Adipocyte (in vitro differentiated cells): Measurements from ENCODE around the gene SH3YL1.

Experiments
- DNase-seq: peaks from one replicate; pipeline ENCODE4 v3.0.0-alpha.2; 2015; ENCODE audit warnings: low read depth
- H3K27me3 ChIP-seq: replicated peaks from 2 replicates; pipeline ENCODE4 v1.7.0; 2013; ENCODE audit warnings: mild to moderate bottlenecking, low read length, moderate library complexity; ENCODE audit not compliant: control insufficient read depth, insufficient read depth
- H3K36me3 ChIP-seq: 2 replicates; pipeline ENCODE4 v1.7.0; 2013; ENCODE audit warnings: low read length, mild to moderate bottlenecking, moderate library complexity; ENCODE audit not compliant: control insufficient read depth, insufficient read depth, severe bottlenecking
- H3K4me1 ChIP-seq: 2 replicates; pipeline ENCODE4 v1.7.0; 2013; ENCODE audit warnings: mild to moderate bottlenecking, low read length, moderate library complexity; ENCODE audit not compliant: control insufficient read depth, insufficient read depth
- H3K4me3 ChIP-seq: 2 replicates; pipeline ENCODE4 v1.7.0; 2013; ENCODE audit warnings: mild to moderate bottlenecking, low read length, moderate library complexity
- H3K9ac ChIP-seq: 2 replicates; pipeline ENCODE4 v1.7.0; 2013; ENCODE audit warnings: mild to moderate bottlenecking, low read length, moderate library complexity
- H3K9me3 ChIP-seq: 2 replicates; pipeline ENCODE4 v1.7.0; 2013; ENCODE audit warnings: mild to moderate bottlenecking, low read length, moderate library complexity; ENCODE audit not compliant: control insufficient read depth

The SH3YL1 gene

DNA sequence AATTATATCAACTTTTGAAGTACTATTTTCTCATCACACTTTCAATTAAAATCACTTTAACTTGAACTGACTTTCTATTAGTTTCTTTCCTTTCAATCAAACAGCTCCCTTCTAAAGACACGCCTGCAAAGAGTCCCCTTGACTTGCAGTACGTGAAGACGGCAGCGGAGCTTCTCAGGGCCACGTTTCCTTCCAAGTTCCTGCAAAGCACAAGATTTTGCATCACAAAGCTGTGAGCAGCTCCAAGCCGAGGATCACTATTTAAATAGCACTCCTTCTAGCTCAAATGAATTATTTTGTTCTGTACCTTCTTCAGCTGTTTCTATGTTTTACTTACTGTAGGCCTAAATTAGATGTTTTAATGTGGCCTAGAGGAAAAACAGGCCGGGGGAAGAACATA, 30.8 kb downstream of the SH3YL1 start:
- no peaks in the 10 kb centered on the region for H3K27me3 ChIP-seq
- no peak for DNase-seq
- H3K9me3 ChIP-seq = no peaks in the 10 kb centered on the region
- no peak overlapping the region for H3K9ac ChIP-seq
- no peak overlapping the region for H3K4me3 ChIP-seq
- H3K4me1 ChIP-seq = no peaks in the 10 kb centered on the region
- peaks cover 30% of the 10 kb centered on the region for H3K36me3 ChIP-seq

- no peaks in the 10 kb centered on the region for H3K27me3 ChIP-seq
- peaks cover 43% of the 10 kb centered on the region for H3K36me3 ChIP-seq
- H3K9me3 ChIP-seq = no peaks in the 10 kb centered on the region
These were observed 32.2 kb downstream of the SH3YL1 start for GRCh38 chr2:231521-232185.

DNA sequence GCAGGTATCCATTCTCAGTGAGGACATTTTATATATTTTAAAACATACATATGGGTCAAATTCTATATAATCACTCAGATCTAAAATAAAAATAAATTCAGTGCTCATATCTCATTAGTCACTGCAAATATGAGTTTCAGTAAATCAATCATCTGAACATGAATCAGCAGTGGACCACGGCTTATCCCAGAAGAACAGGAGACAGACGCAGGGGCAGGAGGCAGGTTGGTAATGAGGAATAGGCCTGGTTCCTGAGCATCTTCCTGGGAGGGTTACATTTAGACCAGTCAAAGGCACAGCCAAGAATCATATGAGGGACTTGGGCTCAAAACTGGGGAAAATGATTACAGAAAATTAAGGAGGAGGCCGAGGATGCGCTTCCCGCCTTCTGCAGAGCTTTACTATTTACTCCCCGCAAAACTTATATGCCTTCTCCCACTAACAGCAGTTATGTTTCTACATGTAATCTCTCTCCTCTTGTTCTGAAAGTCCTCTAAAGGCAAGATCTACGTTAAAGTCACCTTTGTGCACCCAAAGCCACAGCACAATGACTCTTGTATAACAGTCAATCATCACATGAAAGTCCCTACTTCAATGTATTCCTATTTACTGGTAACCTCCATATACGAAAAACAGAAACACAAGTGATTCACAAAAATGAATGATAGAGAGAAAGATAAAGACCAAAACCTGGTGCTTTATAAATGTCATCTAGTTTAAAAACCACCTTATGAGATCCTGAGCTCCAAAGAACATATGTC, 35.1 kb downstream of the SH3YL1 start:
- H3K9ac ChIP-seq = no peak overlapping the region
- no peak overlapping the region for H3K4me3 ChIP-seq
- no peaks in the 10 kb centered on the region for H3K9me3 ChIP-seq
- DNase-seq = no peak
- H3K36me3 ChIP-seq = peaks cover 63% of the 10 kb centered on the region
- H3K4me1 ChIP-seq = peaks cover 2% of the 10 kb centered on the region
- no peaks in the 10 kb centered on the region for H3K27me3 ChIP-seq

More at GRCh38 chr2:231521-232185, 32.2 kb downstream of the SH3YL1 start:
- DNase-seq = peak; percentile 10
- H3K4me3 ChIP-seq = no peak overlapping the region
- H3K4me1 ChIP-seq = no peaks in the 10 kb centered on the region
- H3K9ac ChIP-seq = no peak overlapping the region

DNA sequence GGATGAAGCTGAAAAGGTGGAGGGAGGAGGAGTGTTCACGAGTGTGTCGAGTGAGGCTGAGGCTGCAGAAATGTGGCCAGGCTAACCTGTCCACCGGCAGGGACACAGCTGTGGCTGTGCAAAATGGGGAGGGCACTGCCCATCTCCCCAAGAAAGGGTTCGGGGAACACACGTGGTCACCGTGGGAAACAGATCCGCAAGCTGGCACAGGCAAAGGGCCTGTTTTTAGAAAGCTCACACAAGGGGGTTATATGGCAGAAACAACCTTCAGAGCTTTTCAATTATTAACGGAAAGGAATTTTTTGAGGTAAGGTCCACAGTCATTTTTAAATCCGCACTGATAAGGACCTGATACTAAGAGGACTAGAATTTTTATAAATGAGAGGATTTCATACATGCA, 35.7 kb downstream of the SH3YL1 start:
- H3K9me3 ChIP-seq = no peaks in the 10 kb centered on the region
- no peaks in the 10 kb centered on the region for H3K27me3 ChIP-seq
- peaks cover 69% of the 10 kb centered on the region for H3K36me3 ChIP-seq
- H3K9ac ChIP-seq = no peak overlapping the region
- no peak for DNase-seq
- peaks cover 4% of the 10 kb centered on the region for H3K4me1 ChIP-seq
- H3K4me3 ChIP-seq = no peak overlapping the region

GRCh38 chr2:223971-224760, 39.7 kb downstream of the SH3YL1 start:
- Histone ChIP-seq H3K9ac (no peak overlapping the region), H3K4me3 (no peak overlapping the region), H3K36me3 (peaks cover 52% of the 10 kb centered on the region), H3K27me3 (no peaks in the 10 kb centered on the region), H3K4me1 (peaks cover 4% of the 10 kb centered on the region), H3K9me3 (no peaks in the 10 kb centered on the region)
- no peak for DNase-seq

GRCh38 chr2:223451-223850, 40.4 kb downstream of the SH3YL1 start:
- no peak overlapping the region for H3K4me3 ChIP-seq
- H3K36me3 ChIP-seq = peaks cover 50% of the 10 kb centered on the region
- no peaks in the 10 kb centered on the region for H3K27me3 ChIP-seq
- H3K9me3 ChIP-seq = no peaks in the 10 kb centered on the region
- no peak for DNase-seq
- H3K4me1 ChIP-seq = peaks cover 4% of the 10 kb centered on the region
- no peak overlapping the region for H3K9ac ChIP-seq

GRCh38 chr2:216068-216467, 47.8 kb downstream of the SH3YL1 start:
- Histone ChIP-seq H3K9me3 (peaks cover 14% of the 10 kb centered on the region), H3K27me3 (peaks cover 6% of the 10 kb centered on the region), H3K4me1 (no peaks in the 10 kb centered on the region), H3K36me3 (peaks cover 20% of the 10 kb centered on the region), H3K4me3 (no peak overlapping the region), H3K9ac (no peak overlapping the region)
- DNase-seq = no peak

- H3K9ac ChIP-seq = no peak overlapping the region
- no peak overlapping the region for H3K4me3 ChIP-seq
- no peak for DNase-seq
- H3K27me3 ChIP-seq = peaks cover 17% of the 10 kb centered on the region
- peaks cover 20% of the 10 kb centered on the region for H3K36me3 ChIP-seq
- peaks cover 14% of the 10 kb centered on the region for H3K9me3 ChIP-seq
- H3K4me1 ChIP-seq = no peaks in the 10 kb centered on the region
These were observed 49.7 kb downstream of the SH3YL1 start for GRCh38 chr2:213932-214693.

GRCh38 chr2:211486-212184, 52.2 kb downstream of the SH3YL1 start:
- H3K9me3 ChIP-seq = peaks cover 14% of the 10 kb centered on the region
- H3K4me1 ChIP-seq = no peaks in the 10 kb centered on the region
- H3K36me3 ChIP-seq = peaks cover 1% of the 10 kb centered on the region
- H3K27me3 ChIP-seq = peaks cover 24% of the 10 kb centered on the region
- no peak for DNase-seq
- no peak overlapping the region for H3K9ac ChIP-seq
- H3K4me3 ChIP-seq = no peak overlapping the region

DNA sequence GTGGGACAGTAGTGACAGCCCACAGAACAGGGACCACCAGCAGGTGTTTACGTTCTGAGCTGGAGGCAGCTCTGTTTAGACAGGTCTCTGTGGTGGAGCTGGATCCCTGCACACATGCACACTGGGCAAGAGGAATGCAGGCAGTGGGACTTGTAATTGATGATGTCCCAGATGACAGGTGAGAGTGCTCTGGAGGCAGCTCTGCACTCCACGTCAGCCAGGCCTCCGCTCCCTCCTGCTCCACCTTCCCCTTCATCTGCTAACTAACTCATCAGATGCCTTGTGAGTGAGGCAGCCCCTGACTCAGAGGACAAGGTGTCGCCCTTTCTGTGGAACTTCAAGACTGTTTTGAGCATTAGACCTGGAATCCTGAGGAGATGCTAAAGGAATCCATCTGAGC, 53.2 kb downstream of the SH3YL1 start:
- Histone ChIP-seq H3K9me3 (peaks cover 14% of the 10 kb centered on the region), H3K4me1 (no peaks in the 10 kb centered on the region), H3K4me3 (no peak overlapping the region), H3K36me3 (no peaks in the 10 kb centered on the region), H3K9ac (no peak overlapping the region), H3K27me3 (peaks cover 24% of the 10 kb centered on the region)
- no peak for DNase-seq
